Measurements from ENCODE around the gene TEX50.

The TEX50 gene

GRCh38 chr1:173646656-173647055, 11.5 kb downstream of the TEX50 start:
- H3F3A ChIP-seq (ENCODE audit: low read depth) = no peaks in the 10 kb centered on the region
- H3K27me3 ChIP-seq (ENCODE audit: insufficient read depth, low read length, poor library complexity, severe bottlenecking) = no peaks in the 10 kb centered on the region
- H3K9ac ChIP-seq (ENCODE audit: low read depth, low read length, poor library complexity, severe bottlenecking) = no peak overlapping the region
- H3K9me3 ChIP-seq (ENCODE audit: insufficient read depth, low read depth, low read length) = no peaks in the 10 kb centered on the region
- H4K20me1 ChIP-seq (ENCODE audit: insufficient read depth, low read length, poor library complexity, severe bottlenecking) = no peaks in the 10 kb centered on the region
- no peak overlapping the region for H3K4me3 ChIP-seq (ENCODE audit: low read length, poor library complexity, severe bottlenecking)
- H3K4me2 ChIP-seq (ENCODE audit: low read depth, low read length, poor library complexity, severe bottlenecking) = no peak overlapping the region
- H3K36me3 ChIP-seq (ENCODE audit: insufficient read depth, low read length) = no peaks in the 10 kb centered on the region
- no peak for TF ChIP-seq CTCF (conservative IDR thresholded peaks at IDR 0.05; ENCODE audit: low read length)
- no peak for TF ChIP-seq EZH2phosphoT487 (IDR thresholded peaks at IDR 0.05; ENCODE audit: borderline replicate concordance)
- no peak overlapping the region for H2AFZ ChIP-seq (ENCODE audit: low read length)
- H3K9me2 ChIP-seq (replicated peaks; ENCODE audit: low read depth, low read length) = 0 out of 2 replicates have a peak, but pooled peaks cover 3% of the 10 kb centered on the region
- H3K4me1 ChIP-seq (ENCODE audit: insufficient read depth, low read length, poor library complexity, severe bottlenecking) = no peaks in the 10 kb centered on the region
- no peaks in the 10 kb centered on the region for H3K79me2 ChIP-seq (ENCODE audit: insufficient read depth, low read length)

GRCh38 chr1:173648880-173649605, 13.9 kb downstream of the TEX50 start:
- H3K27me3 ChIP-seq (ENCODE audit: insufficient read depth, low read length, poor library complexity, severe bottlenecking) = no peaks in the 10 kb centered on the region
- no peaks in the 10 kb centered on the region for H3K36me3 ChIP-seq (ENCODE audit: insufficient read depth, low read length)
- H3K9ac ChIP-seq (ENCODE audit: low read depth, low read length, poor library complexity, severe bottlenecking) = no peak overlapping the region
- 0 out of 2 replicates have a peak, but pooled peaks cover 3% of the 10 kb centered on the region for H3K9me2 ChIP-seq (replicated peaks; ENCODE audit: low read depth, low read length)
- no peaks in the 10 kb centered on the region for H3F3A ChIP-seq (ENCODE audit: low read depth)
- H2AFZ ChIP-seq (ENCODE audit: low read length) = no peak overlapping the region
- no peak overlapping the region for H3K4me3 ChIP-seq (ENCODE audit: low read length, poor library complexity, severe bottlenecking)
- no peaks in the 10 kb centered on the region for H3K79me2 ChIP-seq (ENCODE audit: insufficient read depth, low read length)
- H3K4me1 ChIP-seq (ENCODE audit: insufficient read depth, low read length, poor library complexity, severe bottlenecking) = no peaks in the 10 kb centered on the region
- no peak overlapping the region for H3K4me2 ChIP-seq (ENCODE audit: low read depth, low read length, poor library complexity, severe bottlenecking)
- TF ChIP-seq CTCF (conservative IDR thresholded peaks at IDR 0.05; ENCODE audit: low read length) (no peak), EZH2phosphoT487 (IDR thresholded peaks at IDR 0.05; ENCODE audit: borderline replicate concordance) (no peak)
- H3K9me3 ChIP-seq (ENCODE audit: insufficient read depth, low read depth, low read length) = no peaks in the 10 kb centered on the region
- H4K20me1 ChIP-seq (ENCODE audit: insufficient read depth, low read length, poor library complexity, severe bottlenecking) = no peaks in the 10 kb centered on the region

- no peak overlapping the region for H3K4me3 ChIP-seq (ENCODE audit: low read length, poor library complexity, severe bottlenecking)
- H3F3A ChIP-seq (ENCODE audit: low read depth) = no peaks in the 10 kb centered on the region
- no peaks in the 10 kb centered on the region for H3K9me3 ChIP-seq (ENCODE audit: insufficient read depth, low read depth, low read length)
- TF ChIP-seq EZH2phosphoT487 (IDR thresholded peaks at IDR 0.05; ENCODE audit: borderline replicate concordance) (no peak), CTCF (conservative IDR thresholded peaks at IDR 0.05; ENCODE audit: low read length) (no peak)
- H3K36me3 ChIP-seq (ENCODE audit: insufficient read depth, low read length) = no peaks in the 10 kb centered on the region
- H3K4me2 ChIP-seq (ENCODE audit: low read depth, low read length, poor library complexity, severe bottlenecking) = no peak overlapping the region
- no peak overlapping the region for H2AFZ ChIP-seq (ENCODE audit: low read length)
- H3K9me2 ChIP-seq (replicated peaks; ENCODE audit: low read depth, low read length) = no peaks in the 10 kb centered on the region
- no peaks in the 10 kb centered on the region for H3K79me2 ChIP-seq (ENCODE audit: insufficient read depth, low read length)
- no peak overlapping the region for H3K9ac ChIP-seq (ENCODE audit: low read depth, low read length, poor library complexity, severe bottlenecking)
- no peaks in the 10 kb centered on the region for H3K4me1 ChIP-seq (ENCODE audit: insufficient read depth, low read length, poor library complexity, severe bottlenecking)
- H3K27me3 ChIP-seq (ENCODE audit: insufficient read depth, low read length, poor library complexity, severe bottlenecking) = no peaks in the 10 kb centered on the region
- no peaks in the 10 kb centered on the region for H4K20me1 ChIP-seq (ENCODE audit: insufficient read depth, low read length, poor library complexity, severe bottlenecking)
These were observed 25.2 kb downstream of the TEX50 start for GRCh38 chr1:173660306-173660705.
